Nephron progenitor cell (in vitro differentiated cells): ENCODE measurements around the gene PALLD.

Experiments
- DNase-seq: peaks from one replicate; pipeline ENCODE4 v3.0.0; 2021
- H3K27ac Mint-ChIP-seq: 2 replicates; pipeline ENCODE4 v1.8.0; 2021; ENCODE audit warnings: mild to moderate bottlenecking, moderate library complexity, mixed read lengths
- H3K27me3 Mint-ChIP-seq: 2 replicates; pipeline ENCODE4 v1.8.0; 2021; ENCODE audit warnings: mild to moderate bottlenecking, low read depth, mixed read lengths; ENCODE audit not compliant: poor library complexity
- H3K36me3 Mint-ChIP-seq: 2 replicates; pipeline ENCODE4 v1.8.0; 2021; ENCODE audit warnings: low read depth, mixed read lengths
- H3K4me1 Mint-ChIP-seq: 2 replicates; pipeline ENCODE4 v1.8.0; 2021; ENCODE audit warnings: mixed read lengths
- H3K4me3 Mint-ChIP-seq: 2 replicates; pipeline ENCODE4 v1.8.0; 2021; ENCODE audit warnings: mild to moderate bottlenecking, moderate library complexity, mixed read lengths
- H3K9me3 Mint-ChIP-seq: 2 replicates; pipeline ENCODE4 v1.8.0; 2021; ENCODE audit warnings: mild to moderate bottlenecking, moderate library complexity, mixed read lengths
- TF ChIP-seq, protein P1 (sequence below): fragments of 200-600 bp; sonication (generic); IDR thresholded peaks from 2 replicates; pipeline ENCODE4 v1.5.0; 2021; ENCODE audit warnings: antibody characterized with exemption

PALLD gene

DNA sequence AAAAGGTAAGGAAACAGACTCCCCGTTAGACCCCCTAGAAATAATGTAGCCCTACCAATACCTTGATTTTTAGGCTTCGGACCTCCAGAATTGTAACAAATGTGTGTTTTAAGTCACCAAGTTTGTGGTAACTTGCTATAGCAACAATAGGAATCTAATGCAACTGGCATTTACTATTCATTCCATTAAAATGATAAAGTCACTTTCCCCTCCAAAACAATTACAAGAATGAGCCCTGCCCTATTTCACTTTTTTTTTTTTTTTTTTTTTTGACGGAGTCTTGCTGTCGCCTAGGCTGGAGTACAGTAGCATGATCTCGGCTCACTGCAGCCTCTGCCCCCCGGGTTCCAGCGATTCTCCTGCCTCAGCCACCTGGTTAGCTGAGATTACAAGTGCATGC, 13.0 kb upstream of the PALLD start:
- H3K27ac Mint-ChIP-seq = no peak overlapping the region
- H3K36me3 Mint-ChIP-seq = peaks cover 6% of the 10 kb centered on the region
- no peak overlapping the region for H3K4me3 Mint-ChIP-seq
- H3K9me3 Mint-ChIP-seq = no peaks in the 10 kb centered on the region
- TF ChIP-seq, protein P1, sequence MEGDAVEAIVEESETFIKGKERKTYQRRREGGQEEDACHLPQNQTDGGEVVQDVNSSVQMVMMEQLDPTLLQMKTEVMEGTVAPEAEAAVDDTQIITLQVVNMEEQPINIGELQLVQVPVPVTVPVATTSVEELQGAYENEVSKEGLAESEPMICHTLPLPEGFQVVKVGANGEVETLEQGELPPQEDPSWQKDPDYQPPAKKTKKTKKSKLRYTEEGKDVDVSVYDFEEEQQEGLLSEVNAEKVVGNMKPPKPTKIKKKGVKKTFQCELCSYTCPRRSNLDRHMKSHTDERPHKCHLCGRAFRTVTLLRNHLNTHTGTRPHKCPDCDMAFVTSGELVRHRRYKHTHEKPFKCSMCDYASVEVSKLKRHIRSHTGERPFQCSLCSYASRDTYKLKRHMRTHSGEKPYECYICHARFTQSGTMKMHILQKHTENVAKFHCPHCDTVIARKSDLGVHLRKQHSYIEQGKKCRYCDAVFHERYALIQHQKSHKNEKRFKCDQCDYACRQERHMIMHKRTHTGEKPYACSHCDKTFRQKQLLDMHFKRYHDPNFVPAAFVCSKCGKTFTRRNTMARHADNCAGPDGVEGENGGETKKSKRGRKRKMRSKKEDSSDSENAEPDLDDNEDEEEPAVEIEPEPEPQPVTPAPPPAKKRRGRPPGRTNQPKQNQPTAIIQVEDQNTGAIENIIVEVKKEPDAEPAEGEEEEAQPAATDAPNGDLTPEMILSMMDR = no peak
- H3K4me1 Mint-ChIP-seq = peaks cover 18% of the 10 kb centered on the region
- H3K27me3 Mint-ChIP-seq = peaks cover 11% of the 10 kb centered on the region
- DNase-seq = no peak

DNA sequence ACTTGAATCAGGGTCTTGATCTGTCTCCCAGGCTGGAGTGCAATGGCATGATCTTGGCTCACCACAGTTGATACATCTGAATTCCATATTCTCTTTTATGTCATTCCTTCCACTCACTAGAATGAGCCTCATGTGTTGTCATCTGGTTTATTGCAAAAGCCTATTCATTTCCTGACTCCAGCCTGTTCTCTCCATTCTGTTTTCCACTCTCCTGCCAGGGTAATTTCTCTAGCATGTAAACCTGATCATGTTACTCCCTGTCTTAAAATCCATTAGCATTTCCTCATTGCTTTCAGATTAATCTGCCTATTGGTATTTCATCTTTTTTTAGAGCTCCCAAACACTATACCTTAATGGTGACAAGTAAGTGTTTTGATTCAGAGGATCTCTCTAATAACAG, 12.2 kb upstream of the PALLD start:
- H3K4me3 Mint-ChIP-seq = no peak overlapping the region
- H3K27me3 Mint-ChIP-seq = peaks cover 8% of the 10 kb centered on the region
- TF ChIP-seq, protein P1 = no peak
- no peak for DNase-seq
- peaks cover 18% of the 10 kb centered on the region for H3K4me1 Mint-ChIP-seq
- no peaks in the 10 kb centered on the region for H3K9me3 Mint-ChIP-seq
- no peak overlapping the region for H3K27ac Mint-ChIP-seq
- H3K36me3 Mint-ChIP-seq = peaks cover 6% of the 10 kb centered on the region

DNA sequence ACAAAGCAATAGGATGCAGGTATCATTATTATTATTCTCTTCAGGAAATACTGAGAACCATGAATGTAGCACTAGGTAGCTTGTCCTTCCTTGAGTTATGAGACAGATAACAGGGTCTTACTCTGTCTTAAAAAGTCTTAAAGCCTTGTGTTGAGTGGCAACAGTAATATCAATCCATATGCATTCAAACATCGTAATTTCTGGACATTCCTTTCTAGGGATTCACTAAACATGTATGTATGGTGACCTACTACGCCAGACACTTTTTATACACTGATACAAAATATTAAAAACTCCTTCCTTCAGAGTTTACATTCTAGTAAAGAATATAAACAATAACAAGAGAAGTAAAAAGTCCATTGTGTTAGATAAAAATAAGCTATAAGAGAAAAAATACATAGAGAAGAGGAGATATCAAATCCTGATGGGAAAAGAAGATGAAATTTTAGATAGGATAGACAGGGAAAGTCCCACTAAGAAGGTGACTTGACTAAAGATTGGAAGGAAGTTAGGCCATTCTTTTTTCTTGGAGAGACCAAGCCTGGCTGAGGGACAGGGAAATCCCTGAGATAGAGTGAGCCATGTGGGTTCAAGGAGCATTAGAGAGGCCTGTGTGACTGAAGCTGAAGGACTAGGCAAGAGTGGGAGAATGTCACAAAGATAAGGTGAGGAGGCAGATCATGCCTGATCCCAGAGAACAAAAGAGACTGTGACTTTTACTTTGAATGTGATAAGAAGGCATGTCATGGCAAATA, 11.5 kb upstream of the PALLD start:
- H3K27me3 Mint-ChIP-seq = peaks cover 4% of the 10 kb centered on the region
- no peak overlapping the region for H3K27ac Mint-ChIP-seq
- no peaks in the 10 kb centered on the region for H3K9me3 Mint-ChIP-seq
- peaks cover 15% of the 10 kb centered on the region for H3K4me1 Mint-ChIP-seq
- no peak overlapping the region for H3K4me3 Mint-ChIP-seq
- H3K36me3 Mint-ChIP-seq = peaks cover 6% of the 10 kb centered on the region
- TF ChIP-seq, protein P1 = no peak
- no peak for DNase-seq

DNA sequence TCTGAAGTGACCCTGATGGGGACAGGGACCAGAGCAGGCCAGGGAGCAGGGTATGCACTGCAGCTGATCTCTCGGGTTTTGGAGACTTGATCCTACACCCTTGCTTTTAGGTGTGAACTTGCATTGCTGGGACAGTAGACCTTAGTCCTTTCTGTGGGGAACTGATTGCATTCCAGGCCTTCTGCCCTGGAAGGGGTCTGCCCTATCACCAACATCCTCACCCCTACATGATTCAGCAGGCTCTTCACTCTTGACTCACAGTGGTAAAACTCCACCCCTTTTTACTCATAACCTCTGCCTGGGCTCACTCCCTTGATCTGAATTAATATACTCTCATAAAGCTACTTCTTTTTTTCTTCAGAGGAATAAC, 10.0 kb upstream of the PALLD start:
- Mint-ChIP-seq H3K27ac (no peak overlapping the region), H3K27me3 (no peaks in the 10 kb centered on the region), H3K4me1 (peaks cover 7% of the 10 kb centered on the region), H3K36me3 (peaks cover 6% of the 10 kb centered on the region), H3K9me3 (no peaks in the 10 kb centered on the region), H3K4me3 (no peak overlapping the region)
- TF ChIP-seq, protein P1 = no peak
- DNase-seq = no peak

DNA sequence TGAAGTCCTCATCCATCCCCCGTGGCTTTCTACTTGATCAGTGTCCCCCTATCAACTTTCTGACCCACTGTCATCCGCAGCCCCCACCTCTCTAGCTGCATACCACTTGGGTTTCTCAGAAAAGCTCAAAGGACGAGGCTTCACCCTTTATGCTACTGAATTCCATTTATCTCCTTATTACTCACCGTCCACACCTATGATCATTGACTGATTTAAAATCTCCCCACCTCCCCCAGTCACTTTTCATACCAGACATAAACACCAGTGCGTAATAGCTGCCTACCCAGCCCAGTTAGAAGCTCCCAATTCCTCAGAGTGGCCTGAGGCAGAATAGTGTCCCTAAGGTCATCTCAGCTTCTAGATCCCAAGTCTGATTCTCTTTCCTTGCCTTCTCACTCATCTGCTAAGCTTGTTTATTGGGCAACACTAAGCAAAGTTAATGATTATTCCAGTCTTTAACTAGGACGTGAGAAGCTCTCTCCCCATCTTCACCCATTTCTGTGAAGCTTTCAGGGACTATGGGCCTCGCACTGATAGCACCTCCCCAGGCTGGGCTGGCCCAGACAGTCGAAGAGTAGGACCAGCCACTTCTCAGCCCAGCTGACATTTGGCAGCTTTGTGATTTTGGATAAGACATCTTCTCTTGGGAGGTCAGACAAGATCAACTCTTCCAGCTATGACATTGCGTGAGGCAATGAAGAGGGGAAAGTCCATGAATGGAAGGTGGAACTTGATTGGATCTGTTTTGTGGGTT, 9.4 kb upstream of the PALLD start:
- Mint-ChIP-seq H3K4me3 (no peak overlapping the region), H3K36me3 (peaks cover 6% of the 10 kb centered on the region), H3K9me3 (no peaks in the 10 kb centered on the region), H3K4me1 (peaks cover 7% of the 10 kb centered on the region), H3K27ac (no peak overlapping the region), H3K27me3 (no peaks in the 10 kb centered on the region)
- TF ChIP-seq, protein P1 = no peak
- DNase-seq = no peak
